ENCODE results near the gene TPRA1.
"Not testable (repeated sequence)": the region's sequence is repeated elsewhere in the genome, so short reads cannot be mapped to it uniquely, and the experiment has no call there.

Gene TPRA1

DNA sequence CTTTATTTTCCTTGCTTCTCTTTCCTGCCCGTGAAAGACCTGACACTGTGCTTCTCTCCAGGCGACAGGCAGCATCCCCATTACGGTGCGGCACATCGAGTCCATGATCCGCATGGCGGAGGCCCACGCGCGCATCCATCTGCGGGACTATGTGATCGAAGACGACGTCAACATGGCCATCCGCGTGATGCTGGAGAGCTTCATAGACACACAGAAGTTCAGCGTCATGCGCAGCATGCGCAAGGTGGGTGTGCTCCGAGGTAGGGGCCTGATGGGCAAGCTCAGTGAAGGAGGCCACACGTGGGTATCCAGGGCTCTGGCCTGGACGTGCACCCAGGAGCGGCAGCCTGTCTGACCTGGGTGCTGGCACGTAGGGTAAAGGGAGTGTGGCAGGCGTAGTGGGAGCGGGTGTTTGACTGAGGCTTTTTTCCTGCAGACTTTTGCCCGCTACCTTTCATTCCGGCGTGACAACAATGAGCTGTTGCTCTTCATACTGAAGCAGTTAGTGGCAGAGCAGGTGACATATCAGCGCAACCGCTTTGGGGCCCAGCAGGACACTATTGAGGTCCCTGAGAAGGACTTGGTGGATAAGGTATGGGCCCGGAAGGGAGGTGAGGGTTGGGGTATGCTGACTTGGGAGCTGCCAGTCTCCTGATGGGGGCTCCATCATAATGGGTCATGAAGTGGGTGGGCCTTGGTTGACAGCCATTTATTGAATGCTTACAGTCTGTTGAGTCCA lies 30.3 kb upstream of the TPRA1 start:
- no peak overlapping the region for H3K4me3 ChIP-seq (ENCODE audit: low read length)
- no peak for DNase-seq (ENCODE audit: low read depth, low spot score)

DNA sequence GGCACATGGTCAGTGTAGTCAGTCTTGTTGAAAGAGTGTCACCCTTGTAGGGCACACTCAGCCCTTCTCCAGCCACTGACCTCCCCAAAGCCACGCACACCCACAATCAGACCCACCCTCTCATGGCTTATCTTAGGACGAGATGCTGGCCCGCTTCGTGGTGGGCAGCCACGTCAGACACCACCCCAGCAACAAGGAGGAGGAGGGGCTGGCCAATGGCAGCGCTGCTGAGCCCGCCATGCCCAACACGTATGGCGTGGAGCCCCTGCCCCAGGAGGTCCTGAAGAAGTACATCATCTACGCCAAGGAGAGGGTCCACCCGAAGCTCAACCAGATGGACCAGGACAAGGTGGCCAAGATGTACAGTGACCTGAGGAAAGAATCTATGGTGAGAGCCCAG lies 28.4 kb upstream of the TPRA1 start:
- no peak for DNase-seq (ENCODE audit: low read depth, low spot score)
- H3K4me3 ChIP-seq (ENCODE audit: low read length) = no peak overlapping the region

DNA sequence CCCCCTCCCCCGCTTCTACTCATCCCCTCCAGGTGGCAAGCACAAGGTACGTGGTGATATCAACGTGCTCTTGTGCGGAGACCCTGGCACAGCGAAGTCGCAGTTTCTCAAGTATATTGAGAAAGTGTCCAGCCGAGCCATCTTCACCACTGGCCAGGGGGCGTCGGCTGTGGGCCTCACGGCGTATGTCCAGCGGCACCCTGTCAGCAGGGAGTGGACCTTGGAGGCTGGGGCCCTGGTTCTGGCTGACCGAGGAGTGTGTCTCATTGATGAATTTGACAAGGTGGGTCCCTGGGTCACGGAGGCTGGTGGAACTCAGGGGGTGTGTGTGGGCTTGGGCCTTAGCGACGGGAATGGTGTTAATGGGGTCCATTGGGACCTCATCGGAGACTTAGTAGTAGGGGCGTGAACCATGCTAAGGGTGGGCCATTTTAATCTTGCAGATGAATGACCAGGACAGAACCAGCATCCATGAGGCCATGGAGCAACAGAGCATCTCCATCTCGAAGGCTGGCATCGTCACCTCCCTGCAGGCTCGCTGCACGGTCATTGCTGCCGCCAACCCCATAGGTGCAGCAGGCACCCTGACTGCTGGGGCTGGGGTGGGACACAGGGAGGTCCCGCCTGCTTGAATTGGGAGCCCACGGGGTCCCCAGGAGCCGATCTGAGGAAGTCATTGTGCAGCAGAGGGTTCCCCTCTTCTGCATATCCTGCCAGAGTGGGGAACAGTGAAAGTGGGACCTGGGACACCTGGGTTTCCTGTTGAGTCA lies 26.5 kb upstream of the TPRA1 start:
- DNase-seq (ENCODE audit: low read depth, low spot score) = no peak
- no peak overlapping the region for H3K4me3 ChIP-seq (ENCODE audit: low read length)

DNA sequence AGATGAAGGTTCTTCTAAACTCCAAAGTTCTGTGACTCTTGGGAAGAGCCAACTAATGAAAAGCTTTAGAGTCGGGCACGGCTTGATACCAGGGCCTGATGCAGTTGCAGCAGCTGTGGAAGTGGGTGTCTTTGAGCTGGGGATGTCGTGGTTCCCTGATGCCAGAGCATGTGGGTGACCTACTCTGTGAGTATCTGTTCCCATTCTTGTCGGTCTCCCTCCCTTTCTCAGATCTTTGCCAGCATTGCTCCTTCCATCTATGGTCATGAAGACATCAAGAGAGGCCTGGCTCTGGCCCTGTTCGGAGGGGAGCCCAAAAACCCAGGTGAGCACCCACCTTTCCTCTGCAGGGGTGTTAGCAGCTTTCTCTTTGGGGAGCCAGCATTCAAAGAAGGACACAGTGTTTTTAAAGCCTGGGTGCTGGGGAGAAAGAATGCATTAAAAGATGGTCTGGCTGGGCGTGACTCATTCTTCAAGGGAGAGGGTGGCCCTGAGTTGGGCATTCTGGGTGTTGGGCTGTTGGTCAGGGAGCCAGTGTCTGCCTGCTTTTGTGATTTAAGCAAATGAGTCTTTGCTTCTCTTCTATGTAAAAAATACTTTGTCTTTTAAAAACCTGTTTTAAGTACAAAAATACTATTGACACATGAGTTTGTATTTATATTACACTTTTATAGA lies 25.2 kb upstream of the TPRA1 start:
- no peak overlapping the region for H3K4me3 ChIP-seq (ENCODE audit: low read length)
- DNase-seq (ENCODE audit: low read depth, low spot score) = no peak

DNA sequence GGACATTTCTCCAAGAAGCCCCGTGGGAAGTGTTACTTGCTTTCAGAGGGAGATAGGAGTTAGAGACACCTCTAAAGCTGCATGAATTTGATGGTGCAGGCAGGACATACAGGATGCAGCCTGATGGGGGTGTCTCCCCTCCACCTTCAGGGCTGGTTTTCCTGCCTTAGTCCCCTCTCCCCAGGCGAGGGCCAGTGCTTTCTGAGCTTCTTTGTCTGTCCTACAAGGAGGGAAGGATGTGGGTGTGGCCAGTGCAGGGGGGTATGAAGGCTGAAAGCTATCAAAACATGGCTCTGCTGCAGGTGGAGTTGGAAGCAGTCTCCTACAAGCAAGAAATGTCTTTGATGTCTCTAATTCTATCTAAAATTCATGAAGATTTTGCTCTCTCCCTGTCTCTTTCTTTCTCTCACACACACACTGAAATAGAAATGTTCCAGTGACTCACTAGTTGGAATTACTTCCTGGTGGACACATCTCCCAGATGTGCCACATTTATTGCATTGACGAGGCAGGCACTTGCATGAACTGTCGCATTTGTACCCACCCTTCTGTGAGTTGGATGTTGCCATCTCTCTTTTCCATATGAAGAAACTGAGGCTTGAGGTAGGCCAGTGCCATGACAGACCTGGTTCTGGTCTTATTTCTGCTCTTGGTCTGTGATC lies 24.5 kb upstream of the TPRA1 start:
- H3K4me3 ChIP-seq (ENCODE audit: low read length) = no peak overlapping the region
- DNase-seq (ENCODE audit: low read depth, low spot score) = no peak

DNA sequence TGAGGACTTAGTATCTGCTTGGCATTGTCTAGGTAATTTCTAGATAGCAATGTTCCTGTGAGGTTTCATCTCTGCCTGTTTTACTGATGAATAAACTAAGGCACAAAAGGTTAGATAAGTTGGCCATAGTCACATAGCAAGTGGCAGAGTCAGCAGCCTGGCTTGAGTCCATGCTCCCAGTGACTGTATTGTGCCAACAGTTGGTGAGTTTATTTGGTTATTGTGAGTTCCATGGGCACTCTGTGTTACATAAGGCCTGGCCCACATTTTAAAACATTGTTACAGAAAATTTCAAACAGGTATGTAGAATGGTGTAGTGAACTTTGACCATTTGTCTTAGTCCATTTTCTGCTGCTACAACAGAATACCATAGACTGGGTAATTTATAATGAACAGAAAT lies 22.9 kb upstream of the TPRA1 start:
- no peak overlapping the region for H3K4me3 ChIP-seq (ENCODE audit: low read length)
- DNase-seq (ENCODE audit: low read depth, low spot score) = no peak

DNA sequence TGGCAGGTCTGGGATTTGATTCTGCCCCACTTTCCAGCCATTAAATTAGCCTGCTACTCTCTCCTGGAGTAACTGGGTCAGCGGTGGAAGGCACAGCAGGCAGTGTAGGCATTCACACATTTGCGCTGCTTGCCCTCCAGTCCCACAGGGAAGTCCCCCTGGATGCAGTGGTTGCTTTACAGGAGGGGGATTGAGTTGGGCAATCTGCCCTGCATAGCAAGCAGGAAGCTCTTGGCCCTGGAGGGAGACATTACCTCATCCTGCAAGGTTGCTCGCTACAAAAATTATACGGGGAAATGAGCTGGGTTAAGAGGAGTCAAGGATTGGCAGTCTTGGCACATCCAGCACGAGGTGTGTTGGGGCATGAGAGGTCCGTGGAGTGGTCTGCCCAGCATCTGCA lies 22.4 kb upstream of the TPRA1 start:
- no peak overlapping the region for H3K4me3 ChIP-seq (ENCODE audit: low read length)
- no peak for DNase-seq (ENCODE audit: low read depth, low spot score)

DNA sequence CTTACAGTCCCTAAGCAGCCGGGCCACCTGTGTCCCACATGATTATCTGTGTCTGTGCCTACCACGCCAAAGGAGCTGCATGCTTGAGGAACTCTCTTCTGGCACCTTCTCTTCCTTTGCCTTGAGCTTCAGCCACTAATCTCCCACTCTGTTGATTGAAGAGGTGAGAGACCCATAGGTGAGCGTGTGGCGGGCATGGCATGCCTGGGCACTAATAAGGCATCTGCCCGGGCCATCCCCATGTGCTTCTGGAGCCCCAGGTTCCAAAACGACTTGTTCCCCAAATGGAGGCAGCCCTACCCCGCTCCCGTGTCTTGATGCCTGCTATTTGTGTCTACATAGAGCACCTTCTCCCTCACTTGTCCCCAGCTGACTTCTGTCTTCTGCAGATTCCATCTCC lies 20.7 kb upstream of the TPRA1 start:
- H3K4me3 ChIP-seq (ENCODE audit: low read length) = no peak overlapping the region
- DNase-seq (ENCODE audit: low read depth, low spot score) = no peak

DNA sequence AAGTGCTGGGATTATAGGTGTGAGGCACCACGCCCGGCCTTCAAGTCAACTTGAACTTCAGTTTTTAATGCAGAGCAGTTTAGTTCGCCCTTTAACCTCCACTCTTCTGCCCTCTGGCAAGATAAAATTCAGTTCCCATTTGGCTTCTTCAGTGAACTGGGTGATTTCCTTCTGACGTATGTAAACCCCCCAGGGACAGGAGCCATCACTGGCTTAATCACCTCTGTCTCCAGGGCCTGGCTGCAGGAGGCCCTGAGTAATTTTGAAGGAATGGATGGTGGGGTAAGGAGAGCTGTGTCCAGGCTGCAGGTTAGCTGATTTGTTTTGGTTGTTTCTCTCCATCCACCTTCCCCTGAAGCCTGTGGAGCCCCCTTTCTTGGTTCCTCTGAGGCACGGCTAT lies 19.6 kb upstream of the TPRA1 start:
- no peak overlapping the region for H3K4me3 ChIP-seq (ENCODE audit: low read length)
- no peak for DNase-seq (ENCODE audit: low read depth, low spot score)

DNA sequence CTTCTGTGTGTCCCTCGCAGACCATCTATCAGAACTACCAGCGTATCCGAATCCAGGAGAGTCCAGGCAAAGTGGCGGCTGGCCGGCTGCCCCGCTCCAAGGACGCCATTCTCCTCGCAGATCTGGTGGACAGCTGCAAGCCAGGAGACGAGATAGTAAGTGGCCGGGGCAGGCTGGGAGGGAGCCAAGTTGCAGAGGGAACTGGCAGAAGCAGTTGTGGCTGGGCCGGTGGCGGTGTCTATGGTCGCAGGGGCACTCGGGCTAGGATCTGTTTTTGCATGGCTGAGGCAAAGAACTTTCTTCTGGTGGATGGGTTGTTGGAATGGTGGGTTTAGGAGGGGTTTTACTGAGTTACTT lies 17.8 kb upstream of the TPRA1 start:
- no peak for DNase-seq (ENCODE audit: low read depth, low spot score)

DNA sequence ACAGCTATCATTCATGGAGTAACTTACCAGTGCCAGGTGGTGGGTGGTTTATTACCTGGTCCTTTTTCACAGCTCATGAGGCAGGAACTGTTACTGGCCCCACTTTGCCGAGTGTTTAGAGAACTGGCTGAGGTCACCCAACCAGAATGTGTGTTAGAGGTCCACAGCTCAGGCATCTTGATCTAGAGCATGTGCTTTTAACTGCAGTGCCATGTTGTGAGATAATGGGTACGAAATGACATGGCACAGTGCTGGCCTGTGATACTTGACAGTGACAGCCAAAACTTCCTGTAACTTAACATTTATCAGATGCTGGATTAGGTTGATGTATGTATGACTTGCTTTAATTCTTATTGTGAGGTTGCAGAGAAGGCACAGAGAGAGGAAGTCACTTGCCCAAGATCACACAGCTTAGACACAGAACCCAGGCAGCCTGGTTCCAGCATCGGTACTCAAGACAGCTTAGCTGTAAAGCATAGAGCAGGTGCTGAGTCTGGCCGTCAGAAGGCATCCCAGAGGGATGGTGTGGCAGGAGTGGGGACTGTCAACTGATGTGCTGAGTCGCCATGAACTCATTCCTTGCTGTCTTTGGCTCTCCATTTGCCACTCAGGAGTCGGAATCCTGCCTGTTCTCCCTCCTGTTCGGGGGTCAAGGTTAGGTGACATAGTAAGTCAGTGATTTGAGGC lies 17.3 kb upstream of the TPRA1 start:
- H3K4me3 ChIP-seq (ENCODE audit: low read length) = no peak overlapping the region
- DNase-seq (ENCODE audit: low read depth, low spot score) = no peak

More for the DNA sequence above, 17.8 kb upstream of the TPRA1 start:
- H3K4me3 ChIP-seq (ENCODE audit: low read length) = no peak overlapping the region

DNA sequence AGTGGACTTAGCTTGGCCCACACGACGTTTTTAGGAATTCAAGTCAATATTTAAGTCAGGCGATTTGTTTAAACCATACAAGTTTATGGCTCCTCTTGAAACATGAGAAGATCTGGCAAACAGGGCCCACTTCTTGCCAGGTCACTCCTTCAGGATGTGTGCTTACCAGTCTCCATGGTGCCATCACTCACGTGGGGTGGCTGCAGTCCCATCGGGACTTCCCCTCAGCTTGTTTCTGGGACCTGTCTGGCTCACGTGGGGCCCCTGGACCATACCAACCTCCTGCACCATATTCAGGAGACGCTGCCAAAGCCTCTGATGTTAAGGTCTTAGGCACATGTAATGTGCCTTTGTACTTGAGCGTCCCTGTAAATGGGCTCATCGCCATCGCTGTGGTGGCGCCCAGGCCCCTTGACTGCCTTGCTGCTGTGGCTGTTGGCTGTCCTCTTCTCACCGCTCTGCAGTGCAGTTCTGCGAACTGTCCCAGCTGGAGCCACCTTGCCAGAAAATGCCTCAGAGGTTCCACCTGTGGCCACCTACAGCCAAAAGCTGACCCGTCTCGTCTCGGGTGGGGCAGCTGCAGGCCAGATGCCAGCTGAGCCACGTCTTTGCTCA lies 16.6 kb upstream of the TPRA1 start:
- H3K4me3 ChIP-seq (ENCODE audit: low read length) = no peak overlapping the region
- DNase-seq (ENCODE audit: low read depth, low spot score) = no peak

DNA sequence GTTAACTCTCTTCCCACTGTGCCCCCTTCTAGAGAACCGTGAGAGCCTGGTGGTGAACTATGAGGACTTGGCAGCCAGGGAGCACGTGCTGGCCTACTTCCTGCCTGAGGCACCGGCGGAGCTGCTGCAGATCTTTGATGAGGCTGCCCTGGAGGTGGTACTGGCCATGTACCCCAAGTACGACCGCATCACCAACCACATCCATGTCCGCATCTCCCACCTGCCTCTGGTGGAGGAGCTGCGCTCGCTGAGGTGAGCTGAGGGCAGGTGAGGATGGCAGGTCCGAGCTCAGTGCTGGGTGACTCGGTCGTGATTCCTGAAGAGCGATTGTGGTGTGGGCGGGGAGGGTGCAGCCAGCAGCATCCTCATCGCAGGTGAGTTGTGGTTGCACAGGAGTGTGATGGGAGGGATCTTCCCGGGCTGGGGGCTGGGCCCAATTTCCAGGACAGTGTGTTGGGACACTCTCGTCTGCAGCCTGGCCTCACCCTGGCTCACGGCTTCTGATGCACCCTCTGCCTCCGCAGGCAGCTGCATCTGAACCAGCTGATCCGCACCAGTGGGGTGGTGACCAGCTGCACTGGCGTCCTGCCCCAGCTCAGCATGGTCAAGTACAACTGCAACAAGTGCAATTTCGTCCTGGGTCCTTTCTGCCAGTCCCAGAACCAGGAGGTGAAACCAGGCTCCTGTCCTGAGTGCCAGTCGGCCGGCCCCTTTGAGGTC lies 15.7 kb upstream of the TPRA1 start:
- no peak for DNase-seq (ENCODE audit: low read depth, low spot score)

DNA sequence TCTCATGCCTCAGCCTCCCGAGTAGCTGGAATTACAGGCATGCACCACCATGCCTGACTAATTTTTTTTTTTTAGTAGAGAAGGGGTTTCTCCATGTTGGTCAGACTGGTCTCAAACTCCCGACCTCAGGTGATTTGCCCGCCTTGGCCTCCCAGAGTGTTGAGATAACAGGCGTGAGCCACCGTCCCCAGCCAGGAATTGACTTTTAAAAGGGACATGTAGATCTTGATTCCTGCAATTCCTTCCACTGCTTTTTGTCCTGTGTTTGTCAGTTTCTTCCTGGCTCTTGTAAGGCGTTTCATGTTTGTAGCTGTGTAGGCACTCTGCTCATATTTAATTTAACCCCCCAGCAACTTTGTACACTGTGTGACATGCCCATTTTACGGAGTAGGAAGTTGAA lies 15.0 kb upstream of the TPRA1 start:
- H3K4me3 ChIP-seq (ENCODE audit: low read length) = not testable (repeated sequence)

More for the DNA sequence above, 15.7 kb upstream of the TPRA1 start:
- H3K4me3 ChIP-seq (ENCODE audit: low read length) = no peak overlapping the region

DNA sequence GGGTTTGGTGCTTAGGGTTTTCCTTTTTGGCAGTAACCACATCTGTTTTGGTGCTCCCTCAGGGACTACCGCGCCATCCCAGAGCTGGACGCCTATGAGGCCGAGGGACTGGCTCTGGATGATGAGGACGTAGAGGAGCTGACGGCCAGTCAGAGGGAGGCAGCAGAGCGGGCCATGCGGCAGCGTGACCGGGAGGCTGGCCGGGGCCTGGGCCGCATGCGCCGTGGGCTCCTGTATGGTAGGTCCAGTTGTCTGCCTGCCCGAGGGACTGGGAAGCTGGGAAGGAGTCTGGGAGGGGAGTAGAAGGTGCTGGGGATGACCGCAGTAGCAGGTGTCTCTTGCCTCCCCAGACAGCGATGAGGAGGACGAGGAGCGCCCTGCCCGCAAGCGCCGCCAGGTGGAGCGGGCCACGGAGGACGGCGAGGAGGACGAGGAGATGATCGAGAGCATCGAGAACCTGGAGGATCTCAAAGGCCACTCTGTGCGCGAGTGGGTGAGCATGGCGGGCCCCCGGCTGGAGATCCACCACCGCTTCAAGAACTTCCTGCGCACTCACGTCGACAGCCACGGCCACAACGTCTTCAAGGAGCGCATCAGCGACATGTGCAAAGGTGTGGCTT lies 14.1 kb upstream of the TPRA1 start:
- DNase-seq (ENCODE audit: low read depth, low spot score) = no peak
- no peak overlapping the region for H3K4me3 ChIP-seq (ENCODE audit: low read length)

More for the DNA sequence above, 15.0 kb upstream of the TPRA1 start:
- DNase-seq (ENCODE audit: low read depth, low spot score) = not testable (repeated sequence)

DNA sequence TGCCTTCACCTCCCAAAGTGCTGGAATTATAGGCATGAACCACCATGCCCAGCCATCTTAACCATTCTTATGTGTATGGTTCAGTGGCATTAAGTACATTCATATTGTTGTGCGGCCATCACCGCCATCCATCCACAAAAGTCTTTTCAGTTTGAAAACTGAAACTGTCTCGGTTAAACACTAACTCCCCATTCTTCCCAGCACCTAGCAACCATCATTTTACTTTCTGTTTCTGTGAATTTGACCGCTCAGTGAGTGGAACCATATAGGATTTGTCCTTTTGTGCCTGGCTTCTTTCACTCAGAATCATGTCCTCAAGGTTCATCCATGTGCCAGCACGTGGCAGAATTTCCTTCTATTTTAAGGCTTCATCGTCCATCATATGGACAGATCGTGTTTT lies 13.5 kb upstream of the TPRA1 start:
- no peak overlapping the region for H3K4me3 ChIP-seq (ENCODE audit: low read length)
- DNase-seq (ENCODE audit: low read depth, low spot score) = no peak

DNA sequence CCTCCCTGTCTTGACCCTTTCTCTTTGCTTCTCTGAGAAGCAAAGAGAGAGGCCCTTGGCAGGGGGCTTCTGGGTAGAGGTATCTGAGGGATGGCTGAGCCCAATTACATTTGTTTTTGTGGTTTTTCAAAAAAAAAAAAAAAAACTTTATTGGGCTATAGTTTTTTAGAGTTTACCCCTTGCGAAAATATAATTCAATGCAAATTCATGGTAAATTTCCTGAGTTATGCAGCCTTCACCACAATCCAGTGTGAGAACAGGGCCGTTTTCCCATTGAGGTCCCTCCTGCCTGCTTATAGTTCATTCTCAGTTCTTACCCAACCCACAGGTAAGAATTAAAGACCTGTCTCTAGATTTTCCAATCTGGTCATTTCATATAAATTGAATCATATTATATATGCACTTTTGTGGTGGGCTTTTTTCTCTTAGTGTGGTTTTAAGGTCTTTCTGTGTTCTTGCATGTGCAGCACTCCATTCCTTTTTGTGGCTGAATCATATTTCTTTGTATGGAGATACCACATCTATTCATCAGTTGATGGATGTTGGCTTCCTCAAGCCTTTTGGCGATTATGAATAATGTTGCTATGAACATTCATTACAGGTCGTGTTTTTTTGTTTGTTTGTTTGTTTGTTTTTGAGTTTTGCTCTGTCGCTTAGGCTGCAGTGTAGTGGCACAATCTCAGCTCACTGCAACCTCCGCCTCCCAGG lies 10.4 kb upstream of the TPRA1 start:
- DNase-seq (ENCODE audit: low read depth, low spot score) = no peak
- H3K4me3 ChIP-seq (ENCODE audit: low read length) = no peak overlapping the region

Measured in Jurkat, Clone E6-1 (cell line).